ENCODE results near the gene DNAJB13.

The DNAJB13 gene

GRCh38 chr11:74002832-74003231 lies 52.0 kb downstream of the DNAJB13 start:
- Histone ChIP-seq H3K4me1 (ENCODE audit: insufficient read depth, low read length, severe bottlenecking) (peaks cover 34% of the 10 kb centered on the region), H3K9me3 (ENCODE audit: low read length) (no peaks in the 10 kb centered on the region), H3K36me3 (ENCODE audit: insufficient read depth, low read length) (no peaks in the 10 kb centered on the region), H3K4me3 (ENCODE audit: low read depth, low read length, poor library complexity, severe bottlenecking) (no peak overlapping the region), H3K9me2 (ENCODE audit: low read depth, low read length) (no peaks in the 10 kb centered on the region), H3K79me2 (ENCODE audit: insufficient read depth, low read length) (no peaks in the 10 kb centered on the region), H3F3A (ENCODE audit: insufficient read depth, low read length) (0 out of 2 replicates have a peak, but pooled peaks cover 2% of the 10 kb centered on the region), H3K27me3 (ENCODE audit: insufficient read depth, low read length) (no peaks in the 10 kb centered on the region), H3K27ac (ENCODE audit: low read depth, low read length, poor library complexity, severe bottlenecking) (no peak overlapping the region), H3K9ac (ENCODE audit: low read length) (no peak overlapping the region), H2AFZ (ENCODE audit: low read length) (no peak overlapping the region), H3K4me2 (ENCODE audit: low read length) (no peak overlapping the region), H4K20me1 (ENCODE audit: insufficient read depth, low read length) (no peaks in the 10 kb centered on the region)
- TF ChIP-seq EZH2 (IDR thresholded peaks at IDR 0.05; ENCODE audit: borderline replicate concordance, low read length) (no peak), CTCF (IDR thresholded peaks at IDR 0.05; ENCODE audit: low read length) (no peak)

DNA sequence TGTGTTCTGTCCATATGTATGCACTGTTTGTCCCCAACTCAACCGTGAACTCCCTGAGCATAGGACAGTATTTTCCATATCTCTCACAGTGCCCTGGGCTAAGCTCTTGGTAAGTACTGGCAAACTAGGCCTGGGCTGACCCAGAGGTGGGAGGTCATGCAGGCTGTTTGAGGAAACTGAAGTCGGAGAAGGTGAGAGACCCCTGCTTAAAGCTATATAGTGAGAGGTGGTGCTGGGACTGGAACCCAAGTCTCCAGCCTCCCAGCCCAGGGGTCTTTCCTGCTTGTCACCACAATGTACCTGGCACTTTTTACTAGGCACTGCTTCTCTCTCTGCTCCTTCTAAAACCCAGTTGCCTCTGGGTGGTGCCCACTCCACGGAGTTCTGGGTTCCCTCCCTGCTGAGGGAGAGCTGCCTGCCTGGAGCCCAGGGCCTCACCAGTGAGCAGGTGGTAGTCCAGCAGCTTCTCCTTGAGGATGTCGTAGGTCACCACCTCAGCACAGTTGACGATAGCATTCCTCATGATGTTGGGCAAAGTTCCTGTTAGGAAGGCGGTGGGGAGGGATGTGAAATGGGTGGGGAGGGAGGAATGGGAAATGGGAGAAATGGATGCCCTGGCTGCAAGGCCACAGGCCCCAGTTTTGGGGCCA lies 53.3 kb downstream of the DNAJB13 start:
- Histone ChIP-seq H2AFZ (ENCODE audit: low read length) (no peak overlapping the region), H3K9ac (ENCODE audit: low read length) (no peak overlapping the region), H3K4me2 (ENCODE audit: low read length) (no peak overlapping the region), H3K4me3 (ENCODE audit: low read depth, low read length, poor library complexity, severe bottlenecking) (no peak overlapping the region), H3K9me3 (ENCODE audit: low read length) (no peaks in the 10 kb centered on the region), H3F3A (ENCODE audit: insufficient read depth, low read length) (no peaks in the 10 kb centered on the region), H3K27ac (ENCODE audit: low read depth, low read length, poor library complexity, severe bottlenecking) (no peak overlapping the region), H3K79me2 (ENCODE audit: insufficient read depth, low read length) (no peaks in the 10 kb centered on the region), H3K27me3 (ENCODE audit: insufficient read depth, low read length) (no peaks in the 10 kb centered on the region), H3K36me3 (ENCODE audit: insufficient read depth, low read length) (no peaks in the 10 kb centered on the region), H4K20me1 (ENCODE audit: insufficient read depth, low read length) (no peaks in the 10 kb centered on the region), H3K9me2 (ENCODE audit: low read depth, low read length) (no peaks in the 10 kb centered on the region), H3K4me1 (ENCODE audit: insufficient read depth, low read length, severe bottlenecking) (peaks cover 20% of the 10 kb centered on the region)
- TF ChIP-seq EZH2 (IDR thresholded peaks at IDR 0.05; ENCODE audit: borderline replicate concordance, low read length), result no peak
- TF ChIP-seq CTCF (IDR thresholded peaks at IDR 0.05; ENCODE audit: low read length), result no peak

DNA sequence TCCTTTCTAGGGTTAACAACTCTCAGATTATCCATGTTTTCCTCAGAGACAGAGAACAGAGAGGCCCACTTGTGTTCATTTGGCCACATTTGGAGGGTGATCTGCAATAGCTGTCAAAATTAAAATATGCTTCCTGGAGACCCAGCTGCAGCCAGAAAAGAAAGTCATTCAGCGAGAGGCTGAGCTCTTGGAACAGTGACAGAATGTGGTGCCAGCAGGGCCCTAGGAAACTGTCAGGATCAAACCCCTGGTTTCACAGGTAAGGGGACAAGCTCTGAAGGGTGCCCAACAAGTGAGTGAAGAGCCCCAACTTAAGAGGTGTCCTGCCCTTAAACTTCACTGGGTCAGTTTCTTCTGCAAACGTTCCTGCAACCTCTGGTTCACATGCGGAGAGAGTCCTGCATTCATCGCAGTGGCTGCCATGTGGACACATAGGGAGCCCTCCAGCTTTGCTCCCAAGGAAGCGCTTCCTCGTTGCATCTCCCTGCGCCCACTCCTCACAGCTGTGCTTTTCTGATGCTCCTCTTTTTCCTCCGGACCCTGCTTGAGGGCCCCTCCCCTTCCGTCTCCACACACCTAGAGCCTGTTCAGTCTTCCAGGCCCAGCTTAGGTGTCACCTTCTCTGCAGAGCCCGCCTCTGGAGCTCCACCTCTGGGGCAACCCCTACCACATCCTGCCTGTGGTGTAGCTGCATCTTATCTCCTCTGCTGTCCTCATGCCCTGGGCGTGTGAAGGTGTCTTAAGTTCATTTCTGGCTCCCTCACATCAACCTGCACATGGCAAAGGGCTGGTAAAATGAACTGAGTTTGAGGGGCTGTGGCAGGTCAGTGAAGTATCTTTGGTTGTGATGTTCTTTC lies 54.2 kb downstream of the DNAJB13 start:
- Histone ChIP-seq H3K4me2 (ENCODE audit: low read length) (no peak overlapping the region), H2AFZ (ENCODE audit: low read length) (no peak overlapping the region), H3F3A (ENCODE audit: insufficient read depth, low read length) (no peaks in the 10 kb centered on the region), H3K4me3 (ENCODE audit: low read depth, low read length, poor library complexity, severe bottlenecking) (no peak overlapping the region), H3K4me1 (ENCODE audit: insufficient read depth, low read length, severe bottlenecking) (peaks cover 12% of the 10 kb centered on the region), H3K79me2 (ENCODE audit: insufficient read depth, low read length) (no peaks in the 10 kb centered on the region), H3K9ac (ENCODE audit: low read length) (no peak overlapping the region), H4K20me1 (ENCODE audit: insufficient read depth, low read length) (no peaks in the 10 kb centered on the region), H3K27ac (ENCODE audit: low read depth, low read length, poor library complexity, severe bottlenecking) (peak overlapping the region; percentile 8), H3K9me2 (ENCODE audit: low read depth, low read length) (no peaks in the 10 kb centered on the region), H3K27me3 (ENCODE audit: insufficient read depth, low read length) (no peaks in the 10 kb centered on the region), H3K9me3 (ENCODE audit: low read length) (no peaks in the 10 kb centered on the region), H3K36me3 (ENCODE audit: insufficient read depth, low read length) (no peaks in the 10 kb centered on the region)
- no peak for TF ChIP-seq CTCF (IDR thresholded peaks at IDR 0.05; ENCODE audit: low read length)
- TF ChIP-seq EZH2 (IDR thresholded peaks at IDR 0.05; ENCODE audit: borderline replicate concordance, low read length), result no peak
